GM21528 (cell line): ENCODE results near the gene C1QTNF8.
"Not testable (repeated sequence)": the region's sequence is repeated elsewhere in the genome, so short reads cannot be mapped to it uniquely, and the experiment has no call there.

Experiments used
- ATAC-seq: cut with Tn5 transposase; IDR thresholded peaks from one replicate; pipeline ENCODE4 v1.9.1; 2021; ENCODE audit warnings: mild to moderate bottlenecking, moderate library complexity; ENCODE audit not compliant: unreplicated experiment, low FRiP score

Gene C1QTNF8

DNA sequence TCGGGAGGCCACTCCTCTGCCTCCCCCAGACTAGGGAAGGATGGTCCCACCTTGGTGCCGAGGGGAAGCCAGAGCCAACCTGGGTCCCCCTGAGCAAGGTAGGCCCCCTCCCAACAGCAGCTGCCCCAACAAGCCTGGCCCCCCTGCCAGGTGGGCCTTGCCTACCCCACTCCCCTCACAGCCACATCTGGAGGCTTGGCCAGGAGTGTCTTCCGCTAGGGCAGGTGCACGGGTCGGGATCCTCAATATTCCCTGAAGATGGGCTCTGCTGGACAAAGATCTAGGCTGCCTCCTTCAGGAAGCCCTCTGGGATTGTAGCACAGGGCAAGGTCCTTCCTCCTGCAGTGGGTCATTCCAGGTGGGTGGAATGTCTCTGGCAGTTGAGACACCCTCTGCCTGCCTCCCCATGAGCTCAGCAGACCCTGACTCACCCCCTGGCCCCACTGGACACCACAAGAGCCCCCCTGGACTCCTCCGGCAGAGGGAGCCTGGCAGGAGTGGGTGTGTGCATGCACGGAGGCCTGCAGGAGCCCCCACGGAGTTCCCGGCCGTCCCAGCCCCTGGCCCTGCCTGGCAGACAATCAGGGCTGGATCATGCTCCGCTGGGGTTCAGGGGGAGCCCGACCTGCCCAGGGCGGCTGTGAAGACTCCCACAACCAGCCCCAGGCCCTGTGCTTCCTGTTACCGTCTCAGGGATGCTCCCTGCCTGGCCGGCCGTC lies 435 bp downstream of the C1QTNF8 start:
- no peak for ATAC-seq

DNA sequence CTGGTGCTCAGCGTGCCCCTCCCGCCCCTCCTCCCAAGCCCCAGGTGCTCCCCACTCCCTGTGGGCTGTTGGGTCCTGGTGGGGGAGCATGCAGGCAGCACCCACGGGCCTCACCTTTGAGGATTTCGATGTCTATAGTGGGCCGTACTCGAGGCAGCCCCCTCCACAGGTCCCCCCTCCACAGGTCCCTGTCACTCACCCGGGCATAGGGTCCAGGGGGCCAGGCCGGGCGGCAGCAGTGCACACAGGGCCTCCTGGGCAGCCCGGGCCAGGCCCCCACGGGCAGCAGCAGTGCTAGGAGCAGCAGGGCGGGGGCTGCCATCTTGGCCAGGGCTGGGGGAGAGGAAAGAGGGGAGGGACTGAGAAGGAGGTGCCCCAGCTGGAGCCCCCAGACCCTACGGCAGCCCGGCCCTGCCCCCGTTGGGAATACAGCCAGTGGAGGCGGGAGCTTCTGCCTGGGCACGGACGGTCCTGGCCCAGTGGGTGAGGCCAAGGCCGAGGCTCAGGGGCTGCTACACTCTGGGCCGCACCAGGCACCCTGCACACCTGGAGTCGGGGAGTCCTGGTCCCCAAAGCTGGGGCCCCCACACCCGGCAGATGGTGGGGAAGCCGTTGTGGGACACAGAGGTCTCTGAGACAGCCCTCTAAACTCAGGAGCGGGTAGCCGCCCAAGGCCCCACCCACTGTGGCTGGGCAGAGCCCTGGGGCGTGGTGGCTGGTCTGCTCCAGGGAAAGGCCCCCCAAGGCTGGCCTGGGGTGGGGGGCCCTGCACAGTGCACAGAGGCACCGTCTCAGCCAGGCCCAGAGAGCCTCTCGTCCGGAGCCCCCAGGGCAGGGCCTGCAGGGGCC lies 1.2 kb downstream of the C1QTNF8 start:
- ATAC-seq = no peak

DNA sequence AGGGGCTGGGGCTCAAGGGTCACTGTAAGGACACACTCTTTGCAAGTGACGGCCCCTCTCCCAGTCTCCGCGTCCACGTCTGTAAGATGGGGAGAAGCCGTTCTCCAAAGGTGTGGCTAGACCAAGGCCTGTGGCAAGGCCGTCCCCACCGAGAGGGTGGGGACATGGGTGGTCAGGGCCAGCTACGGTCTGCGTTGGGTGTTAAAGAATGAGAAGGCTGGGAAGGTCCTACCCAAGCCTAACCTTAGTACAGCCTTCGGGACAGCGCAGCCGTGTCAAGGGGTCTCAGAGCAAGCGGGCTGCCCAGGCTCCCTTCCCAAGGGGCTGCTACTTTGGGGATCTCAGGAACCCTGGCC lies 1.9 kb downstream of the C1QTNF8 start:
- no peak for ATAC-seq

DNA sequence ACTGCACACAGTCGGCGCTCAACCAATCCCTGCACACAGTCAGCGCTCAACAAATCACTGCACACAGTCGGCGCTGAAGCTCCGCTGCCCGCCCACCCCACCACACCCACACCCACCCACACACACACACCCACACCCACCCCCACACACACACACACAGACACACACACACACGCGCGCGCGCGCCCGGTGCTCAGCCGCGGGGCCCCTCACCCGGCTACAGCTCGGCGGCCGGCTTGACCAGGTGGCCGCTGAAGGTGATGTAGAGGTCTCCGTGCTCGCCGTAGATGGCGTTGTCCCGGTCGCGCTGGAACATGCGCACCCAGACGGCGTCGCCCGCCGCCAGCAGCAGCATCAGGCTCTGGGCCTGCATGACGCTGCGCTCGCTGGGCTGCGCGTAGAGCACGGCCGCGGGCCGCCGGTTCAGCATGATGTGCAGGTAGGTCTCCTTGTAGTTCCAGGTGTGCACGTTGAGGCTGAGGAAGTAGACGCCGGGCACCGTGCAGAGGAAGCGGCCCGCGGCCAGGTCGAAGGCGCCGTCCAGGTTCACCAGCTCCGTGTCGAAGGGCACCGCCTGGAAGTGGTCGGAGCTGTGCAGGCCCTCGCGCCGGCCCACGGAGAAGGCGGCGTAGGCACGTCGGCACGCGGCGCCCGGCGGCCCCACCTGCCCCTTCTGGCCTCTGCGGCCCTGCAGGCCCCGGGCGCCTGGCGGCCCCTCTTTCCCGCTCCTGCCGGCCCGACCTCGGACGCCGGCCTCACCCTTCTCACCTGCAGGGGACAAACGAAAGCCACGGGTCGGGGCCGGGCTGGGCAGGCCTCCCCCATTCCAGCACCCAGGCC lies 2.5 kb downstream of the C1QTNF8 start:
- ATAC-seq = no peak

DNA sequence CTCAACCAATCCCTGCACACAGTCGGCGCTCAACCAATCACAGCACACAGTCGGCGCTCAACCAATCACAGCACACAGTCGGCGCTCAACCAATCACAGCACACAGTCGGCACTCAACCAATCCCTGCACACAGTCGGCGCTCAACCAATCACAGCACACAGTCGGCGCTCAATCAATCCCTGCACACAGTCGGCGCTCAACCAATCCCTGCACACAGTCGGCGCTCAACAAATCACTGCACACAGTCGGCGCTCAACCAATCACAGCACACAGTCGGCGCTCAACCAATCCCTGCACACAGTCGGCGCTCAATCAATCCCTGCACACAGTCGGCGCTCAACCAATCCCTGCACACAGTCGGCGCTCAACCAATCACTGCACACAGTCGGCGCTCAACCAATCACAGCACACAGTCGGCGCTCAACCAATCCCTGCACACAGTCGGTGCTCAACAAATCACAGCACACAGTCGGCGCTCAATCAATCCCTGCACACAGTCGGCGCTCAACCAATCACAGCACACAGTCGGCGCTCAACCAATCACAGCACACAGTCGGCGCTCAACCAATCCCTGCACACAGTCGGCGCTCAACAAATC lies 3.3 kb downstream of the C1QTNF8 start:
- ATAC-seq = not testable (repeated sequence)

DNA sequence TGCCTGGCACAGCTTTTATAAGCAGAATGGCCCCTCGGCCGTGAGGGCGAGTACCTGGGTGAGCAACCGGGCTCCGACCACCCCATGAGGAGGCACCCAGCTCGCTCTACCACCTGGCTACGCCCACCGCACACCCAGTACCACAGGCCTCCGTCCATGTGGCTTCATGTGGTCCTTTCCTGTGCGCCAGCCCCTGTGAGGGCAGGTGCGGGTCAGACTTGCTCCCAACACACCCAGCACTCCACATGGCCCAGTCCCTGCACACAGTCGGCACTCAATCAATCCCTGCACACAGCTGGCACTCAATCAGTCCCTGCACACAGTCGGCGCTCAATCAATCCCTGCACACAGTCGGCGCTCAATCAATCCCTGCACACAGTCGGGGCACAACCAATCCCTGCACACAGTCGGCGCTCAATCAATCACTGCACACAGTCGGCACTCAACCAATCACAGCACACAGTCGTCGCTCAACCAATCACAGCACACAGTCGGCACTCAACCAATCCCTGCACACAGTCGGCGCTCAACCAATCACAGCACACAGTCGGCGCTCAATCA lies 4.0 kb downstream of the C1QTNF8 start:
- no peak for ATAC-seq

DNA sequence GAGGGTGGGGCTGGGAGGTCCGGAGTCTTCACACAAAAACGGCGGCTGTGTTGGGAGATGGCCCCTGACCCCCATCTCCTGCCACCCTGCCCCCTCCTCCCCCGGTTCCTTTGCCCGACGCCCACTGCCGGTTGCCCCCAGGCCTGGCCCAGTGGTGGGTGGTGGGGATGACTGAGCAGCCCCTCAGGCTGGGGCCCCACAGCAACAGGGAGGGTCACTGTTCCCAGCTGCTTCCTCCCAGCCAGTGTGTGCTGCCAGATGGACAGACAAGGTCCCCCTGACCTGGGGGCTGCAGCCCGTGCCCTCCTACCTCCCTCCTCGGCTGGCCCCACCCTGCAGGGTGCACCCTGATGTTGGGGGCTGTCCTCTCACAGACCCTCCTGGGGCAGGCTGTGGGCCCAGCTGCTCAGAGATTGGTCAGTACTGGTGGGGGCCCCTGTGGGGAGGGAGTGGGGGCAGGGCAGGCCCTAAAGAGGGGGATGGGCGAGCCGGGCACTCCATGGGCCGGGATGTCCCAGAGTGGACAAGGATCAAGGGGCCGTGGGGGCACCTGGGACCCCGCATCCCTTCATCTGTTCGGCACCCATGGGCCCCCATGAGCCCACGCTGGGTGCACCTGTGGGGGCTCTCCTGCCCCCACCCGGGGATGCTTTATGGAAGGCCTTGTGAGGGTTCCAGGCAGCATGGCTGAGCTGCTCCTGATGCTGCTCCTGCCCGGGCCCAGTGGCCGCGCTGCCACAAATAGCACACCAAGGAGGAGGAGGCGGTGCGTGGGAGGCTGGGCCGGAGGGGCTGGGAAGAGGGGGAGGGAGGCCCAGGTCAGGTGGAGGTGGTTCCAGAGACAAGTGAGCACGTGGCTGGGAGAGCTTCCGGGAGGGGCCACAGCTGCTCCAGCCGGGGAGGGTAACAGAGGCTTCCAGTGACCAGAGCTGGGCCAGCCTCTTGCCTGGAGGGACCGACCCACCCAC lies 5.1 kb downstream of the C1QTNF8 start:
- ATAC-seq = no peak

DNA sequence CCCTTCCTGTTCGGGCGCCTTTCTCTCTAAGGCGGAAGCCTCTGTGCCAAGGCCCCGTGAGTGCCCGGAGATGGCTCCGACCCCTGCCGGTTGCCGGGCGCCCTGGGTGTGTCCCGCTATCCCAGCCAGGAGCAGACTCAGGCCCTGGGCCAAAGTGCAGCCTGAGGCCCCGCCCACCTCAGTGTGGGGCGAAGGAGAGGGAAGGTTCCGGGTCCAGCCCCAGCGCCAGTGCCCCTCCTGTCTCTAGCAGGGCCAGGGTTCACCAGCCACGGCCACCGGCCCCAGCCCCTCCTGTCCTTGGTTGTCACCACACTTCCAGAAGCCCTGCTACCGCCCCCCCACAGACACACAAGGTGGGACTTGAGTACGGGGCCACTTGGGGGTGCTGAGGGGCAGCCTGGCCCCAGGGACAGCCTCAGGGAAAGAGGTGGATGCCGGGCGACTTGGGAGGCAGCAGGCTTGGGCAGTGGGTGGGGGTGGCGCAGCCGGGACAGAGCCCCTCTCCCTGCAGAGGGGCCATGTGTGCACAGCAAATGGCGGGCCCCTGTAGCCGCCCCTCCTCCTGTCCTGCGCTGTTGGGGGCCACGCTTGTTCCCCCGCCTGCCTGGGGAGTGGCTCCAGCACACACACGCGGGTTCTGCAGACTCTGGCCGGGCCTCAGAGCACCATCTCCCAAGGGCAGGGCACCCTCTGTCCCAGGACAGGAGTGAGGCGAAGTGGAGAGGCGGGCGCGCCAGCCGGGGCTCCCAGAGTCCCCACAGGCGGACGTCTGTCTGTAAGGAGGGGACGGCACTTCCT lies 6.0 kb downstream of the C1QTNF8 start:
- no peak for ATAC-seq

DNA sequence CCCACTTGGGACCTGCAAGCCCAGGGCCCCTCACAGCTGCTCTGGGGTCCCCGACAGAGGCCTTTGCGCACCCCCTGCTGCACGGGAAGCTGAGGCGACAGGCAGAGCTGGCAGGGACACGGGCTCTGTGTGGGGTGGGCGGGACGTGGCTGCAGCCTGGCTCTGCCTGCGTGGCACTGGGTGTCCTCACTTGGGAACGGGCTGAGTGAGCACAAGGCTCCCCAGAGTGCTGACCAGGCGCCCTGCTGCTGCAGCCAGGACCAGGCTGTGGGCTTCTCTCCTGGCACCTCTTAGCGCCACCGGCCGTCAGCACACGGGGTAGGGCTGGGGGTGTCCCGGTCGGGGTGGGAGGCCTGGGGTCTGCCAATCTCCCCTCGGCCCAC lies 6.6 kb downstream of the C1QTNF8 start:
- no peak for ATAC-seq

DNA sequence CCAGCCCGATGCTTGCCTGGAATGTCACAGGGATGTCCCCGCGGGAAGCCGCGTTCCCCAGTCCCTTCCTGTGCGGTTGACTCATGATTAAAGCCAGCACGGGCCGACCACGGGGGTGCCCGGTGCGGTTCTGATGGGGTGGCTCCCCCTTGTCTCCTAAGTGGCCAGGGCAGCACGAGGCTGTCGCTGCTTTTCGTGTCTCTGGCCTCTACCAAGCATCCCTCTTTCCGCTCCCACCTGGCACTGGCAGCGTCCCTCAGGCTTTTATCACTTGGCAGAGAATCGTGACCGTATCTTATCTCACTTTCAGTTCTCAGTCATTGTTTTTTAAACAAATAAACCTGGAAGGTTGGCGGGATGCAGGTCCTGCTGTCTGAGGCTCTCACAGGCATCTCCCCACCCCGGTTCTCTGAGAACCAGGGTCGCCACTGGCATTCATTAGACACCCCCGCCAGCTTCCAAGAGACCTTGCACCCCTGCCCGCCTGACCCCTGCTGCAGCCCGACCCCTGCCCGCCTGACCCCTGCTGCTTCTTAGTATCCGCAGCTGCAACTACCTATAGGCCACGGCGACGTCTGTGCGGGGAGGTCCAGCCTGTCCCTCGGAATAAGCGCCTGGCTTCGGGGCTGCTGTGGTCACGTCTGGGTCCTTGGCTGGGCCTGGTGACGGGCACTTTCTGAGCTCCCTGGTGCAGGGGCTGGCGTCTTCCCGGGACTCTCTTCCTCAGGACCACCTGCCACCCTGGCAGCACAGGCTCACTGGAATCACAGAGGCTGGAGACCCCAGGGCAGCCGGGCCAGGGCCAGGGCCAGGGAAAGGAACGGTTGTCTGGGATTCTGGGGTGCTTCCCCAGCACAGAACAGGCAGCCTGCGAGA lies 7.5 kb downstream of the C1QTNF8 start:
- ATAC-seq = no peak

DNA sequence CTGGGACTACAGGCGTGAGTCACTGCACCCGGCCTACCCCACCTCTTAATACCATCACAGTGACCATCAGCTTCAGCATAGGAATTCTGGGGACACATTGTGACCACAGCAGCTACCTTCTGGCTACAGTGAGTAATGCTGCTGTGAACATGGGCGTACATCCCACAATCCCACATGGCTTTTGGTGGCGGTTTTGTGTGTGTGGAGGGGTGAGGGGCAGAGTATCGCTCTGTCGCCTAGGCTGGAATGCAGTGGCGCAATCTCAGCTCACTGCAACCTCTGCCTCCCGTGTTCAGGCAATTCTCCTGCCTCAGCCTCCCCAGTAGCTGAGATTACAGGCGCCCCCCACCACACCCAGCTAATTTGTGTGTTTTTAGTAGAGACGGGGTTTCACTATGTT lies 9.6 kb downstream of the C1QTNF8 start:
- ATAC-seq = not testable (repeated sequence)

DNA sequence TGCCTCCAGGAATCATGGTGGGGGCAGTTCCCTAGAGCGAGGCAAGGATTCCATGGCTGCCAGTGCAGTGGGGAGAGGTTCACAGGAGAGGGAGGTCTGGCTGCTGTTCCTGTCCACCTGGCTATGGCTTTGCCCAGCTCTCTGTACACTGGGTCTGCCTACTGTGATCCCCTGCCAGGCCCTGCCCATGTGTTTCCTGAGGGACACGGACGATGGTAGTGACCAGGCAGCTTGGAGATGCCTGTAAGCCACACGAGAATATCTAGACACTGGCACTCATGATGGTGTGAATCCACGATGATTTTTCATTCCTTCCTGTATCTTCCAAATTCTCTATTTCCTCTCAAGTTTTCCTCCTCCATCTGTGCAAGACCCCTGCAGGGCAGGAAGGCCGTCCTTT lies 11.1 kb downstream of the C1QTNF8 start:
- no peak for ATAC-seq

DNA sequence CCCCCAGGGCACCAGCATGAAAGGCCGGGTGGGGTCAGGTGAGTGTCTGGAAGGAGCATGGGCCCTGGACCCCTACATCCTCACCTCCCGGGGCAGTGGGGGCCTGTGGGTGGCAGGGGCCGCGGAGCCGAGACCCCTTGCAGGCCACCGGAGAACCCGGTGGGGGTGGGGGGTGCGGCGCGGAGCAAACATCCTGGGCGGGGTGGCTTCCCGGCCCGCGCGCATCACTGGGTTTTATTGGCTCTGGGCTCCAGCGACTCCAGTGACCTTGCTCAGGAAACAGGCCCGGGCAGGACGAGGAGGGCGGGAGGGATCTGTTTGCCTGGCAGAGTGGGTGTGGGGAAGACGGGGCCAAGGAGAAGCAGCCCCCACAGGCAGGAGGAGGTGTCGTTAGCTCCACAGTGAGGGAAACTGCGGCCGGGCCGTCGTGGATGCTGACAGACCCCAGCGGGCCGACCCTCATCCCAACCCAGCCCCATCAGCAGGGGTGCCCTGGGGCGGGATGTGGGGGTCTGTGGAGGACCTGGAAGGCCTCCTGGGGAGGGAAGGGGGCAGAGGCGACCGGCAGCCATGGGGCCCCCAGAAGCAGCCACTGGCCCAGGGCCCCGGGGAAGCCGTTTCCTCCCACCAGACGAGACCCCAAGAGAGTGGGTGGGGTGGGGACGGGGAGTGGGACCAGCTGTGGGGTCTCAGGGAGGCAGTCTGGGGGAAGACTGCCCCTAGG lies 12.9 kb downstream of the C1QTNF8 start:
- no peak for ATAC-seq

DNA sequence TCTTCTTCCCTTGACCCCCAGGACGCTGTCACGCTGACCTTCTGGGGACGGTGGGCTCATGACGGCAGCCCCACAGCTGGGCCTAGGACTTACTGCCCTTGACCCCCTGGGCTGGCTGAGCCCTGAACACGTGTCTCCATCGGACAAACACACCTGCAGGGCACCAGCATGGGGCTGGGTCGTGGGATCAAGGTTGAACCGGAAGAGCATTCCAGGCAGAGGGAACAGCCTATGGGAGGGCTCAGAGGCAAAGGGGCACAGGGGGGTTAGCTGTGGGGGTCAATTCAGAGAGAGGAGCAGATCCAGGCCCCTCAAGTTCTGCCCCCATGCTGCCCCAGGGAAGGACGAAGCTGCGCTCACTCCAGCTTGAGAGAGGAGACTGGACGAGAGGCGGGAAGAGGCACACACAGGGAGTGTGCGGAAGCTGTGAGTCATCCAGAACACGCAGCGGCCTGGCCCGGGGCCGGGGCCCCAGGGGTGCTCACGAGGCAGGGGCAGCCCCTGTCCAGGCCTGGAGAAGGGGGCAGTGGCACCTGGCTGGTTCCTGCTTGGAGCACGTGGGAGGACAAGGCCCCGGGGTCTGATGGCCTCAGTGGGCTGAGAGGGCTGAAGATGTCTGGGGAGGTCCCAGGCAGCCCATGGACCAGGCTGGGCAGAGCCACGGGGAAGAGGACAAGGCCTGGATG lies 13.6 kb downstream of the C1QTNF8 start:
- ATAC-seq = no peak

DNA sequence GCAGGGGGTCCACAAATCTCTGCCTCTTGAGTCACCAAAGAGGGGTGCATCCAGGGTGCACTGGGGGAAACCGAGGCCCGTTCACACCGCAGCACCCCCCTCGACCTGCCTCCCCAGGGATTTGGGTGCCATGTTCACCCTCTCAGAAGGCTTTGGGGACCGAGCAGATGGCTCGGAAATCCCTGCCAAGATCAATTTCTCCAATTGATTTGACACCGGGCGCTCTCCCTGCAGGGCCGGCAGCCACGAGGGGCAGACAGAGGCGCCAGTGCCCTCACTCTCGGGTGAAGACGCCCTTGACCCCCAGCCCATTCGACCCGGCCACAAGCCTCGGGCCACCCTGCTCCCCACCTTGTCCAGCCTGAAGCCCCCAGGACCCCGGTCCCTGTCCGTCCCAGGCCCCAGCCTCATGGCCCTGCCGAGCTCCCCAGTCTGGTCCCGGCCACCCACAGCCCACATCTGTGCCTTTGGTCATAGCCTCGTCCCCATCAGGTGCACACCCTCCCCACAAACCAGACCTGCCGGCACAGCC lies 14.2 kb downstream of the C1QTNF8 start:
- no peak for ATAC-seq
